Activated CD8-positive, alpha-beta T cell treated with anti-CD3 and anti-CD28 coated beads for 36 hours (primary cell): ENCODE results near the gene AURKAIP1. TPM values are rescaled to one million over a fixed set of nuclear protein-coding genes. Genes with fewer than 3 reads are reported as not detected.

Source experiments
- ATAC-seq: fragments of 200-7000 bp; cut with Tn5 transposase; one replicate; pipeline ENCODE4 v1.10.0; 2021; ENCODE audit warnings: mild to moderate bottlenecking, moderate library complexity
- CTCF ChIA-PET: fragments of 350-600 bp; sonication (Branson Sonifier 250); formaldehyde crosslinking; loops from one replicate; lab custom pipeline; 2021; ENCODE audit warnings: antibody characterized with exemption; lab: Charles Lee
- POLR2A ChIA-PET: fragments of 350-600 bp; sonication (Branson Sonifier 250); formaldehyde crosslinking; loops from one replicate; lab custom pipeline; 2021; ENCODE audit warnings: antibody characterized with exemption; lab: Charles Lee
- DNase-seq: peaks from one replicate; pipeline ENCODE4 v3.0.0-alpha.2; 2020
- H3K27ac Mint-ChIP-seq: one replicate; pipeline ENCODE4 v1.8.0; 2021; ENCODE audit warnings: mild to moderate bottlenecking, mixed read lengths
- H3K27me3 Mint-ChIP-seq: one replicate; pipeline ENCODE4 v1.8.0; 2021; ENCODE audit warnings: mixed read lengths
- H3K36me3 Mint-ChIP-seq: one replicate; pipeline ENCODE4 v1.8.0; 2021; ENCODE audit warnings: low read depth, mixed read lengths
- H3K4me1 Mint-ChIP-seq: one replicate; pipeline ENCODE4 v1.8.0; 2021; ENCODE audit warnings: low read depth, mixed read lengths
- H3K4me3 Mint-ChIP-seq: one replicate; pipeline ENCODE4 v1.8.0; 2021; ENCODE audit warnings: mild to moderate bottlenecking, moderate library complexity, mixed read lengths
- H3K9me3 Mint-ChIP-seq: one replicate; pipeline ENCODE4 v1.8.0; 2021; ENCODE audit warnings: mixed read lengths
- CTCF ChIP-seq: fragments of 200-600 bp; IDR thresholded peaks from one replicate; pipeline ENCODE4 v1.8.0; 2022; ENCODE audit warnings: antibody characterized with exemption, mild to moderate bottlenecking
- intact Hi-C: fragments of 100-400 bp; cut with micrococcal nuclease; formaldehyde crosslinking; loops from one replicate; pipeline ENCODE4 v1.10.0; 2022
- total RNA-seq, 2 experiments: library from RNA; stranded (reverse); gene quantifications; one replicate each; pipeline ENCODE4 v1.2.3, GENCODE V29; 2021

AURKAIP1 gene
- total RNA-seq, 2 experiments from 2014 or later = 127 TPM

- ATAC-seq = peak; percentile 81
- H3K27me3 Mint-ChIP-seq = no peaks in the 10 kb centered on the region
- peaks cover 16% of the 10 kb centered on the region for H3K36me3 Mint-ChIP-seq
- intact Hi-C loops = no loop called here
- H3K27ac Mint-ChIP-seq = no peak overlapping the region
- H3K9me3 Mint-ChIP-seq = no peaks in the 10 kb centered on the region
- CTCF ChIA-PET = interaction anchor here (1.1 kb wide), 1 partner anchor 35 kb away, joined by 3 read pairs; no protein-coding TSS in a partner anchor
- no peak for TF ChIP-seq CTCF
- POLR2A ChIA-PET = interaction anchor here (0.6 to 1.9 kb wide), 2 partner anchors 12 to 21 kb away, joined by 3 to 8 read pairs; no protein-coding TSS in a partner anchor
- no peaks in the 10 kb centered on the region for H3K4me1 Mint-ChIP-seq
- no peak overlapping the region for H3K4me3 Mint-ChIP-seq
- DNase-seq = peak; percentile 52
Observed at GRCh38 chr1:1337793-1338147, 37.2 kb downstream of the AURKAIP1 start.

GRCh38 chr1:1336931-1337792, 37.8 kb downstream of the AURKAIP1 start:
- no peak for TF ChIP-seq CTCF
- ChIA-PET CTCF (interaction anchor here (1.1 kb wide), 1 partner anchor 35 kb away, joined by 3 read pairs; no protein-coding TSS in a partner anchor), POLR2A (interaction anchor here (0.6 to 1.9 kb wide), 2 partner anchors 11 to 20 kb away, joined by 3 to 8 read pairs; no protein-coding TSS in a partner anchor)
- intact Hi-C loops = no loop called here
- H3K4me1 Mint-ChIP-seq = no peaks in the 10 kb centered on the region
- H3K9me3 Mint-ChIP-seq = no peaks in the 10 kb centered on the region
- H3K36me3 Mint-ChIP-seq = peaks cover 16% of the 10 kb centered on the region
- H3K27me3 Mint-ChIP-seq = no peaks in the 10 kb centered on the region
- DNase-seq (no peak), ATAC-seq (no peak)
- no peak overlapping the region for H3K27ac Mint-ChIP-seq
- no peak overlapping the region for H3K4me3 Mint-ChIP-seq

GRCh38 chr1:1336446-1336845, 38.6 kb downstream of the AURKAIP1 start:
- Mint-ChIP-seq H3K4me3 (no peak overlapping the region), H3K4me1 (no peaks in the 10 kb centered on the region), H3K27me3 (no peaks in the 10 kb centered on the region), H3K27ac (no peak overlapping the region), H3K9me3 (no peaks in the 10 kb centered on the region), H3K36me3 (peaks cover 16% of the 10 kb centered on the region)
- intact Hi-C loops = no loop called here
- no peak for ATAC-seq
- ChIA-PET CTCF (no interaction called here), POLR2A (interaction anchor here (0.9 to 2.9 kb wide), 2 partner anchors 11 to 22 kb away, joined by 3 to 10 read pairs; no protein-coding TSS in a partner anchor)
- no peak for TF ChIP-seq CTCF
- DNase-seq = no peak

- no peak overlapping the region for H3K4me3 Mint-ChIP-seq
- CTCF ChIA-PET = no interaction called here
- H3K27me3 Mint-ChIP-seq = no peaks in the 10 kb centered on the region
- intact Hi-C loops = no loop called here
- no peaks in the 10 kb centered on the region for H3K9me3 Mint-ChIP-seq
- peaks cover 10% of the 10 kb centered on the region for H3K36me3 Mint-ChIP-seq
- H3K4me1 Mint-ChIP-seq = no peaks in the 10 kb centered on the region
- no peak for TF ChIP-seq CTCF
- no peak overlapping the region for H3K27ac Mint-ChIP-seq
- POLR2A ChIA-PET = interaction anchor here (0.9 to 2.9 kb wide), 2 partner anchors 10 to 21 kb away, joined by 3 to 10 read pairs; no protein-coding TSS in a partner anchor
- no peak for DNase-seq
- no peak for ATAC-seq
Observed at GRCh38 chr1:1335792-1336248, 39.2 kb downstream of the AURKAIP1 start.

- no peak for TF ChIP-seq CTCF
Observed at GRCh38 chr1:1335283-1335682, 39.7 kb downstream of the AURKAIP1 start.

More at GRCh38 chr1:1335283-1335682, 39.7 kb downstream of the AURKAIP1 start:
- H3K27me3 Mint-ChIP-seq = no peaks in the 10 kb centered on the region
- DNase-seq (no peak), ATAC-seq (no peak)
- H3K4me3 Mint-ChIP-seq = no peak overlapping the region
- intact Hi-C loops = no loop called here
- H3K36me3 Mint-ChIP-seq = peaks cover 5% of the 10 kb centered on the region
- H3K9me3 Mint-ChIP-seq = no peaks in the 10 kb centered on the region
- no peak overlapping the region for H3K27ac Mint-ChIP-seq
- H3K4me1 Mint-ChIP-seq = no peaks in the 10 kb centered on the region
- ChIA-PET POLR2A (interaction anchor here (0.9 to 2.9 kb wide), 2 partner anchors 9 to 21 kb away, joined by 3 to 10 read pairs; no protein-coding TSS in a partner anchor), CTCF (no interaction called here)
